Liver (tissue), 9 donors: Measurements from ENCODE around the gene P4HB. TPM values are rescaled to one million over a fixed set of nuclear protein-coding genes. Genes with fewer than 3 reads are reported as not detected.

Experiments used
- DNase-seq: peaks from one replicate; pipeline ENCODE4 v3.0.0-alpha.2; 2017; ENCODE audit warnings: low spot score
- H3K27ac ChIP-seq, 2 donors: one replicate each; pipeline ENCODE4 v1.7.0; 2013; ENCODE audit warnings: inconsistent platforms in 2 of 2, low read length in 2 of 2, control low read depth in 1 of 2, low read depth in 1 of 2, mild to moderate bottlenecking in 1 of 2
- H3K27me3 ChIP-seq, 4 donors: one replicate each; pipeline versions ENCODE4 v1.6.1 to v1.7.0; 2013; ENCODE audit warnings: low read length in 3 of 4, inconsistent platforms in 1 of 4, mild to moderate bottlenecking in 1 of 4, moderate library complexity in 1 of 4; ENCODE audit not compliant: control insufficient read depth in 4 of 4, insufficient read depth in 4 of 4
- H3K36me3 ChIP-seq, 4 donors: one replicate each; pipeline versions ENCODE4 v1.6.1 to v1.7.0; 2013; ENCODE audit warnings: low read length in 3 of 4, mild to moderate bottlenecking in 3 of 4, low read depth in 1 of 4, moderate library complexity in 1 of 4; ENCODE audit not compliant: control insufficient read depth in 4 of 4, insufficient read depth in 3 of 4
- H3K4me1 ChIP-seq, 4 donors: one replicate each; pipeline versions ENCODE4 v1.6.1 to v1.7.0; 2013; ENCODE audit warnings: low read length in 3 of 4, mild to moderate bottlenecking in 3 of 4, moderate library complexity in 1 of 4; ENCODE audit not compliant: control insufficient read depth in 4 of 4, insufficient read depth in 4 of 4
- H3K4me3 ChIP-seq, 3 donors: one replicate each; pipeline versions ENCODE4 v1.6.1 to v1.7.0; 2013; ENCODE audit warnings: low read length in 3 of 3, control low read depth in 1 of 3, low read depth in 1 of 3, mild to moderate bottlenecking in 1 of 3
- H3K9ac ChIP-seq, 2 donors: one replicate each; pipeline ENCODE4 v1.7.0; 2013; ENCODE audit warnings: low read length in 2 of 2, mild to moderate bottlenecking in 2 of 2, moderate library complexity in 2 of 2, control low read depth in 1 of 2, low read depth in 1 of 2
- H3K9me3 ChIP-seq, 4 donors: one replicate each; pipeline versions ENCODE4 v1.6.1 to v1.7.0; 2013; ENCODE audit warnings: low read length in 3 of 4; ENCODE audit not compliant: control insufficient read depth in 4 of 4
- EGR1 ChIP-seq, 2 donors: IDR thresholded peaks; 2 replicates each; pipeline ENCODE4 v1.6.1; 2016 to 2018; ENCODE audit warnings: antibody characterized with exemption in 2 of 2, low read depth in 2 of 2
- FOXA1 ChIP-seq: IDR thresholded peaks from 2 replicates; pipeline ENCODE4 v1.6.1; 2016; ENCODE audit warnings: antibody characterized with exemption
- FOXA2 ChIP-seq: IDR thresholded peaks from 2 replicates; pipeline ENCODE4 v1.6.1; 2016; ENCODE audit warnings: antibody characterized with exemption
- GABPA ChIP-seq, 2 donors: IDR thresholded peaks in 1 of 2; conservative IDR thresholded peaks in 1 of 2; 2 replicates each; pipeline ENCODE4 v1.6.1; 2016; ENCODE audit warnings: antibody characterized with exemption in 2 of 2, mild to moderate bottlenecking in 1 of 2, moderate library complexity in 1 of 2
- HNF4A ChIP-seq, 2 donors: conservative IDR thresholded peaks; 2 replicates each; pipeline ENCODE4 v1.6.1; 2016; ENCODE audit warnings: antibody characterized with exemption in 2 of 2, mild to moderate bottlenecking in 2 of 2
- HNF4G ChIP-seq: IDR thresholded peaks from 2 replicates; pipeline ENCODE4 v1.6.1; 2016; ENCODE audit warnings: antibody characterized with exemption
- JUND ChIP-seq, 2 donors: IDR thresholded peaks; 2 replicates each; pipeline ENCODE4 v1.6.1; 2016; ENCODE audit warnings: antibody characterized with exemption in 2 of 2
- NR2F2 ChIP-seq: IDR thresholded peaks from 2 replicates; pipeline ENCODE4 v1.6.1; 2016; ENCODE audit warnings: antibody characterized with exemption
- RAD21 ChIP-seq, 2 donors: IDR thresholded peaks; 2 replicates each; pipeline ENCODE4 v1.6.1; 2016; ENCODE audit warnings: antibody characterized with exemption in 2 of 2, mild to moderate bottlenecking in 2 of 2
- REST ChIP-seq: IDR thresholded peaks from 2 replicates; pipeline ENCODE4 v1.6.1; 2016; ENCODE audit warnings: antibody characterized with exemption, mild to moderate bottlenecking
- SP1 ChIP-seq: IDR thresholded peaks from 2 replicates; pipeline ENCODE4 v1.6.1; 2018; ENCODE audit warnings: antibody characterized with exemption, mild to moderate bottlenecking
- TAF1 ChIP-seq: conservative IDR thresholded peaks from 2 replicates; pipeline ENCODE4 v1.6.1; 2016; ENCODE audit warnings: antibody characterized with exemption, mild to moderate bottlenecking
- YY1 ChIP-seq: IDR thresholded peaks from 2 replicates; pipeline ENCODE4 v1.6.1; 2016; ENCODE audit warnings: antibody characterized with exemption, mild to moderate bottlenecking
- WGBS: extraction: QIAGEN DNeasy Blood & Tissue Kit; methylation state at CpG from one replicate; pipeline ENCODE4 v1.1.7; 2013; 5-methylcytosine and 5-hydroxymethylcytosine counted together
- polyA plus RNA-seq, 2 donors: library from polyadenylated mRNA; stranded (reverse) in 1 of 2; unstranded in 1 of 2; fragments of 200-250 nt in 1 of 2; fragments of >200 nt in 1 of 2; fragmentation: Nextera tagmentation in 1 of 2; extraction: Ambion mirVana in 1 of 2; gene quantifications; one replicate each; pipeline versions ENCODE4 v1.2.1 to v1.2.3, GENCODE V29; 2013 to 2015
- total RNA-seq, 2 donors: library from RNA; depleted of rRNA; stranded (reverse); fragments of >200 nt; gene quantifications; one replicate each; pipeline ENCODE4 v1.2.3, GENCODE V29; 2014
- TF ChIP-seq, protein P1 (sequence below): IDR thresholded peaks from 2 replicates; pipeline ENCODE4 v1.6.1; 2016; ENCODE audit warnings: antibody characterized with exemption
- TF ChIP-seq, protein P2 (sequence below): fragments of 150-350 bp; IDR thresholded peaks from 2 replicates; pipeline ENCODE4 v1.5.1; 2017; ENCODE audit warnings: improper control_type of control experiment, low read depth, low read length; ENCODE audit not compliant: missing input control
- TF ChIP-seq, protein P3 (sequence below): IDR thresholded peaks from 2 replicates; pipeline ENCODE4 v1.6.1; 2016; ENCODE audit warnings: antibody characterized with exemption
- donor health status: healthy.
- donor health status: healthy.
- donor health status: healthy.
- donor health status: healthy.
- donor health status: healthy.

The P4HB gene
- total and polyA plus RNA-seq, 4 donors: 1,000 to 3,361 (median 1,576) TPM

GRCh38 chr17:81900181-81900820 is 40.0 kb upstream of the P4HB start:
- WGBS: 88% methylated on average over 18 of the region's 18 CpGs
- no peak for DNase-seq
- Histone ChIP-seq H3K4me1 (peaks cover 2 to 23% (median 12%) of the 10 kb centered on the region in 4 donors), H3K27ac (no peak overlapping the region), H3K9ac (no peak overlapping the region), H3K27me3 (no peaks in the 10 kb centered on the region), H3K36me3 (peaks cover 8 to 39% (median 10%) of the 10 kb centered on the region in 4 donors), H3K4me3 (no peak overlapping the region), H3K9me3 (no peaks in the 10 kb centered on the region)
- TF ChIP-seq GABPA (IDR thresholded peaks at IDR 0.05 in 1 of 2, conservative IDR thresholded peaks at IDR 0.05 in 1 of 2) (no peak), FOXA2 (no peak), YY1 (no peak), HNF4G (no peak), RAD21 (IDR thresholded peaks at IDR 0.05) (no peak), JUND (IDR thresholded peaks at IDR 0.05) (no peak), REST (no peak), NR2F2 (no peak), HNF4A (conservative IDR thresholded peaks at IDR 0.05) (no peak)

DNA sequence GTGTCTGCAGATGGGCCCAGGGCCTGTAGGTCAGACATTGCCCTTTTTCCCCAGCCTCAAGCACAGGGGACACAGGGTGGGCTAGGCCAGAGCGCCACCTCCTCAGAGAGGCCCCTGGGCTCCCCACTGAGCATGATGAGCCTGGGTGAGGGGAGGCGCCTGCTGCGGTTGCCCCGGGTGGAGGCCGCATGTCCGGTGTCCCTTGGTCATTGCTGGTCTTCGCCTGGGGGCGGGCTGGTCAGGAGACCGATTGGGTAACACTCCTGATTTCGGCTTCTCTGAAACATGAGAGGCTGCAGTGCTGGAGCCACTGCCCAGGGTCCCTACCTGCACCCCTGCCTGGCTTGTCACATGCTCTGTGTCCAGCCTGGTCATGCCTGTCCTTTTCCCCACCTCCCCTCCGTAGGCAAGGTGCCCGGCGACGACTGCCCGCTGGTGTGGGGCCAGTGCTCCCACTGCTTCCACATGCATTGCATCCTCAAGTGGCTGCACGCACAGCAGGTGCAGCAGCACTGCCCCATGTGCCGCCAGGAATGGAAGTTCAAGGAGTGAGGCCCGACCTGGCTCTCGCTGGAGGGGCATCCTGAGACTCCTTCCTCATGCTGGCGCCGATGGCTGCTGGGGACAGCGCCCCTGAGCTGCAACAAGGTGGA is 39.3 kb upstream of the P4HB start:
- H3K4me3 ChIP-seq: no peak overlapping the region
- DNase-seq: no peak
- no peak overlapping the region for H3K27ac ChIP-seq
- peaks cover 7 to 38% (median 8%) of the 10 kb centered on the region in 4 donors for H3K36me3 ChIP-seq
- no peak overlapping the region for H3K9ac ChIP-seq
- H3K27me3 ChIP-seq: no peaks in the 10 kb centered on the region
- TF ChIP-seq, protein P1, sequence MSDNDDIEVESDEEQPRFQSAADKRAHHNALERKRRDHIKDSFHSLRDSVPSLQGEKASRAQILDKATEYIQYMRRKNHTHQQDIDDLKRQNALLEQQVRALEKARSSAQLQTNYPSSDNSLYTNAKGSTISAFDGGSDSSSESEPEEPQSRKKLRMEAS: no peak
- H3K9me3 ChIP-seq: no peaks in the 10 kb centered on the region
- peaks cover 2 to 23% (median 12%) of the 10 kb centered on the region in 4 donors for H3K4me1 ChIP-seq
- 87% methylated on average over 22 of the region's 22 CpGs for WGBS

DNA sequence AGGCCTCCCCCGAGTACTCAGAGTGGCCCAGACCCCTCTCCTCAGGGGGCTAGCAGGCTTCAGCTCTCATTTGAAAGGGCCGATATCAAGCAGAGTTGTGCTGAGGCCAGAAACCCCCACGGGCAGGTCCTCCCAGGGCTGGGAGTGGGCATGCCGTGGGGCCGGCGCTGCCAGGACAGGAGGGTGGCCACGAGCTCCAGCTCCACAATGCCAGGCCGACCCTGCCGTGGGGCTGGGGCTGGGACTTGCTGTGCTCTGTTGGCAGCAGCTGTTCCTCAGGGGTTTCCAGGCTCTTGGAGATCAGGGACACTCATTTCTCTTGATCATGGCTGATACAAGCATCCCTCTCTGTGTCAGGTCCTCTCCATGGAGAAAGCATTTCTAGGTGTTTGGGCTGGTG is 38.5 kb upstream of the P4HB start:
- Histone ChIP-seq H3K27me3 (no peaks in the 10 kb centered on the region), H3K9me3 (no peaks in the 10 kb centered on the region), H3K36me3 (peaks cover 6 to 37% (median 7%) of the 10 kb centered on the region in 4 donors), H3K27ac (no peak overlapping the region), H3K4me1 (peaks cover 2 to 23% (median 12%) of the 10 kb centered on the region in 4 donors), H3K4me3 (no peak overlapping the region), H3K9ac (no peak overlapping the region)
- no peak for DNase-seq
- WGBS: 94% methylated on average over 9 of the region's 9 CpGs
- TF ChIP-seq FOXA2 (no peak), EGR1 (IDR thresholded peaks at IDR 0.05; ENCODE audit: low read depth in 2 of 2) (no peak), REST (no peak), SP1 (no peak), NR2F2 (no peak), HNF4G (no peak), YY1 (no peak), TAF1 (no peak), FOXA1 (no peak)
- TF ChIP-seq, protein P2, sequence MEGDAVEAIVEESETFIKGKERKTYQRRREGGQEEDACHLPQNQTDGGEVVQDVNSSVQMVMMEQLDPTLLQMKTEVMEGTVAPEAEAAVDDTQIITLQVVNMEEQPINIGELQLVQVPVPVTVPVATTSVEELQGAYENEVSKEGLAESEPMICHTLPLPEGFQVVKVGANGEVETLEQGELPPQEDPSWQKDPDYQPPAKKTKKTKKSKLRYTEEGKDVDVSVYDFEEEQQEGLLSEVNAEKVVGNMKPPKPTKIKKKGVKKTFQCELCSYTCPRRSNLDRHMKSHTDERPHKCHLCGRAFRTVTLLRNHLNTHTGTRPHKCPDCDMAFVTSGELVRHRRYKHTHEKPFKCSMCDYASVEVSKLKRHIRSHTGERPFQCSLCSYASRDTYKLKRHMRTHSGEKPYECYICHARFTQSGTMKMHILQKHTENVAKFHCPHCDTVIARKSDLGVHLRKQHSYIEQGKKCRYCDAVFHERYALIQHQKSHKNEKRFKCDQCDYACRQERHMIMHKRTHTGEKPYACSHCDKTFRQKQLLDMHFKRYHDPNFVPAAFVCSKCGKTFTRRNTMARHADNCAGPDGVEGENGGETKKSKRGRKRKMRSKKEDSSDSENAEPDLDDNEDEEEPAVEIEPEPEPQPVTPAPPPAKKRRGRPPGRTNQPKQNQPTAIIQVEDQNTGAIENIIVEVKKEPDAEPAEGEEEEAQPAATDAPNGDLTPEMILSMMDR: no peak
- TF ChIP-seq, protein P3, sequence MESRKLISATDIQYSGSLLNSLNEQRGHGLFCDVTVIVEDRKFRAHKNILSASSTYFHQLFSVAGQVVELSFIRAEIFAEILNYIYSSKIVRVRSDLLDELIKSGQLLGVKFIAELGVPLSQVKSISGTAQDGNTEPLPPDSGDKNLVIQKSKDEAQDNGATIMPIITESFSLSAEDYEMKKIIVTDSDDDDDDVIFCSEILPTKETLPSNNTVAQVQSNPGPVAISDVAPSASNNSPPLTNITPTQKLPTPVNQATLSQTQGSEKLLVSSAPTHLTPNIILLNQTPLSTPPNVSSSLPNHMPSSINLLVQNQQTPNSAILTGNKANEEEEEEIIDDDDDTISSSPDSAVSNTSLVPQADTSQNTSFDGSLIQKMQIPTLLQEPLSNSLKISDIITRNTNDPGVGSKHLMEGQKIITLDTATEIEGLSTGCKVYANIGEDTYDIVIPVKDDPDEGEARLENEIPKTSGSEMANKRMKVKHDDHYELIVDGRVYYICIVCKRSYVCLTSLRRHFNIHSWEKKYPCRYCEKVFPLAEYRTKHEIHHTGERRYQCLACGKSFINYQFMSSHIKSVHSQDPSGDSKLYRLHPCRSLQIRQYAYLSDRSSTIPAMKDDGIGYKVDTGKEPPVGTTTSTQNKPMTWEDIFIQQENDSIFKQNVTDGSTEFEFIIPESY: no peak
